Measurements from ENCODE around the gene MTCL1.

MTCL1 gene

GRCh38 chr18:8826514-8826913 lies 121.2 kb downstream of the MTCL1 start:
- H3K4me1 ChIP-seq (ENCODE audit: low read depth, poor library complexity, severe bottlenecking) = no peaks in the 10 kb centered on the region
- TF ChIP-seq CTCF (conservative IDR thresholded peaks at IDR 0.05; ENCODE audit: low read depth, low read length) = no peak
- no peak overlapping the region for H3K27ac ChIP-seq
- H3K9ac ChIP-seq = no peak overlapping the region
- H2AFZ ChIP-seq (ENCODE audit: low read depth) = no peak overlapping the region
- H3K79me2 ChIP-seq (ENCODE audit: insufficient read depth, low read depth) = no peaks in the 10 kb centered on the region
- H3K36me3 ChIP-seq (ENCODE audit: insufficient read depth) = no peaks in the 10 kb centered on the region
- no peak overlapping the region for H3K4me3 ChIP-seq (IDR thresholded peaks at IDR 0.05; ENCODE audit: insufficient read depth, low read depth, low read length)
- no peaks in the 10 kb centered on the region for H4K20me1 ChIP-seq (ENCODE audit: insufficient read depth)
- no peak overlapping the region for H3K4me2 ChIP-seq
- no peaks in the 10 kb centered on the region for H3K27me3 ChIP-seq (ENCODE audit: insufficient read depth, low read depth)

DNA sequence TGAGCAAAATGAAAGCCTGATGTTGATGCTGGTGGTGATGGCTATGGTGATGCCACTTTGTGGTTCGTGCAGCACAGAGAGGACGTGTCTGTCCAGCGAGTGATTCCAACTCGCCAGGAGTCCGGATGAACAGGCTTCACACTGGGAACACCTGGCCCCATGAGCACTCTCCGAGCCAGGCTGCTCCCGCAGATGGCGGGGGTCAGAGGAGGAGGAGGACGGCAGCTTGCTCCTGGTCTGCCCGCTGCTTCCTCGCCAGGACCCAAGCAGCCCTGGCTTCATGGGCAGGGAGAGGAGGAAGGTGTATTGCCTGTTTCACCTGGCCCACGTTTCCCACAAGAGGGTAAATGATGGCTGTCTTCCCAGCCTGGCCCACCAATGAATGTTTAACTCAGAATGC lies 121.6 kb downstream of the MTCL1 start:
- Histone ChIP-seq H3K9ac (no peak overlapping the region), H4K20me1 (ENCODE audit: insufficient read depth) (no peaks in the 10 kb centered on the region), H3K27ac (no peak overlapping the region), H3K27me3 (ENCODE audit: insufficient read depth, low read depth) (no peaks in the 10 kb centered on the region), H3K36me3 (ENCODE audit: insufficient read depth) (no peaks in the 10 kb centered on the region), H3K79me2 (ENCODE audit: insufficient read depth, low read depth) (no peaks in the 10 kb centered on the region), H3K4me1 (ENCODE audit: low read depth, poor library complexity, severe bottlenecking) (no peaks in the 10 kb centered on the region), H2AFZ (ENCODE audit: low read depth) (no peak overlapping the region), H3K4me2 (no peak overlapping the region), H3K4me3 (IDR thresholded peaks at IDR 0.05; ENCODE audit: insufficient read depth, low read depth, low read length) (no peak overlapping the region)
- no peak for TF ChIP-seq CTCF (conservative IDR thresholded peaks at IDR 0.05; ENCODE audit: low read depth, low read length)

DNA sequence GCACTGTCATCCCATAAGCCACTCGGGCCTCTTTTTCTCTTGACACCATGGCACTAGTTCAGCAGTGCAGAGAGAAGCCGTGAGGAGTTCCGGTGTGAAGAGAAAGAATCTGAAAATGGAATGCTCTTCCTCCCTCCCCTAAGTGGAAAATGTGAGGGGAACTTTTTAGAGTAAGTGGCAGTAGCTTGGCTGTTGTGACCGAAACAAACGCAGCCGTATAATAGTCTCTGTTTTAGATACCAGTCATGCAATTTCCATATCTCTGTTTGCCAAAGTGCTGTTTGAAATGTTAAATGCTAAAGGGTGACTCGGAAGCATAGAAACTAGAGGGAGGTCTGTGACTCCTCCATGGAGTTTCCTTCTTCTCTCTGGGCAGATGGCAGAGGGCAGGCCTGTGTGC lies 122.9 kb downstream of the MTCL1 start:
- H3K9ac ChIP-seq = no peak overlapping the region

GRCh38 chr18:8828798-8829197 lies 123.4 kb downstream of the MTCL1 start:
- Histone ChIP-seq H4K20me1 (ENCODE audit: insufficient read depth) (no peaks in the 10 kb centered on the region), H3K4me3 (IDR thresholded peaks at IDR 0.05; ENCODE audit: insufficient read depth, low read depth, low read length) (no peak overlapping the region), H3K27me3 (ENCODE audit: insufficient read depth, low read depth) (no peaks in the 10 kb centered on the region), H3K4me2 (no peak overlapping the region), H3K36me3 (ENCODE audit: insufficient read depth) (no peaks in the 10 kb centered on the region), H3K79me2 (ENCODE audit: insufficient read depth, low read depth) (no peaks in the 10 kb centered on the region), H3K4me1 (ENCODE audit: low read depth, poor library complexity, severe bottlenecking) (no peaks in the 10 kb centered on the region), H3K27ac (no peak overlapping the region), H3K9ac (no peak overlapping the region), H2AFZ (ENCODE audit: low read depth) (no peak overlapping the region)
- no peak for TF ChIP-seq CTCF (conservative IDR thresholded peaks at IDR 0.05; ENCODE audit: low read depth, low read length)

More for the DNA sequence above, 122.9 kb downstream of the MTCL1 start:
- no peaks in the 10 kb centered on the region for H4K20me1 ChIP-seq (ENCODE audit: insufficient read depth)
- H3K79me2 ChIP-seq (ENCODE audit: insufficient read depth, low read depth) = no peaks in the 10 kb centered on the region
- no peaks in the 10 kb centered on the region for H3K27me3 ChIP-seq (ENCODE audit: insufficient read depth, low read depth)
- H3K36me3 ChIP-seq (ENCODE audit: insufficient read depth) = no peaks in the 10 kb centered on the region
- no peaks in the 10 kb centered on the region for H3K4me1 ChIP-seq (ENCODE audit: low read depth, poor library complexity, severe bottlenecking)
- H3K4me2 ChIP-seq = no peak overlapping the region
- TF ChIP-seq CTCF (conservative IDR thresholded peaks at IDR 0.05; ENCODE audit: low read depth, low read length) = no peak
- H3K27ac ChIP-seq = no peak overlapping the region
- H2AFZ ChIP-seq (ENCODE audit: low read depth) = no peak overlapping the region
- no peak overlapping the region for H3K4me3 ChIP-seq (IDR thresholded peaks at IDR 0.05; ENCODE audit: insufficient read depth, low read depth, low read length)

Measured in KMS-11 (cell line).